COLO668 (cell line): Measurements from ENCODE around the gene DIAPH3.

Experiments
- DNase-seq: peaks from one replicate; lab custom pipeline; 2025; ENCODE audit not compliant: unreplicated experiment; lab: John Stamatoyannopoulos, UW

The DIAPH3 gene

DNA sequence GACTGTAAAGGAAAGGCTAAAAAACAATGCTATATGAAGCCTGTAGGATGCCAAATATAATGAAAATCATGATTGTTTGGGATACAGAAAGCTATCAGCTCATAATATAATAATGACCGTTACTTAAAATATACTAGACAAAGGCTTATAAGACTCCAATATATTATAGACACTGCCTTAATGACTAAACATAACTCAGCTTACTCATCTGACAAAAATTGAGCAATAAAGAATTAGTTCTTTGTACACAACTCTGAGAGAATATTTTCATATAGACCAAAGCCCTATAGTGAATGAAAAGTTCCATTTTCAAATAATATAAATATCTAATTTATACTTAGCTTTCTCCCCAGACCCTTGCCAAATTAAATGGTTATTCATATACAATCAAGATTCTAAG, 283.3 kb downstream of the DIAPH3 start:
- no peak for DNase-seq

DNA sequence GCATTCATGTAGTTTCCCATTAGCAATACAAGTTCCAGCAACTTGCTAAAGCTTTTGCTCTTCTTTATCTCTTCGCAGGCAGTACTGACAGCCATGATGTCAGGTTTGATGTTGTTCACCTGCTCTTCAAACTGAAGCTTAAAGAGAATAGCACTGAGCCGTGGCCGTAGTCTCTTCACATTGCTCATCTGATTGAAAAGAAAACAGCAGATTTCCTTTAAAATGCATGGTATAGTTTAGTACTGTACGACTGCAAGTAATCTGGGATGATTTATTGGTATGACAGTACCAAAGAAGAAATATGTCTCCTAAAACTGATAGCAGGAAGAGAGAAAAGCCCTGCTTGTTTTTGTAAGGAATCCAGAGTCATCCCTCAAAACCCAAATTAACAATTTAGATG, 284.4 kb downstream of the DIAPH3 start:
- no peak for DNase-seq

DNA sequence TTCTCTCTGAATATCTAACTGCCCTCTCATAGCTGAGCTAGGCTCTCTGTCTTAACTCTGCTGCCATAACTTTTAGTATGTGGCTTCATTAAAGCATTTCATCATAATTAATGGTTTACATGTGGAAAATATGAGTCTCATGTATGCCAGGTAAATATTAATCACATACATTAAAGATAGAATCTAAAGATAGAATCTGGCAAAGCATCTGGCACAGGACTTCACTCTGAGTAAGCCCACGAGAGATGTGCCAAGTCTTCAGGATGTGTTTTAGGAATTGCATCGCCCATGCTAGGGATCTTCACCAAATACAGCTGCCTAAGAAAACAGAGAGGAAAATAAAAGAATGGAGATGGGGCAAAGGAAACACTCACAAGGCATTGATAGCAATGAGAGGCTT, 285.8 kb downstream of the DIAPH3 start:
- DNase-seq, result no peak

DNA sequence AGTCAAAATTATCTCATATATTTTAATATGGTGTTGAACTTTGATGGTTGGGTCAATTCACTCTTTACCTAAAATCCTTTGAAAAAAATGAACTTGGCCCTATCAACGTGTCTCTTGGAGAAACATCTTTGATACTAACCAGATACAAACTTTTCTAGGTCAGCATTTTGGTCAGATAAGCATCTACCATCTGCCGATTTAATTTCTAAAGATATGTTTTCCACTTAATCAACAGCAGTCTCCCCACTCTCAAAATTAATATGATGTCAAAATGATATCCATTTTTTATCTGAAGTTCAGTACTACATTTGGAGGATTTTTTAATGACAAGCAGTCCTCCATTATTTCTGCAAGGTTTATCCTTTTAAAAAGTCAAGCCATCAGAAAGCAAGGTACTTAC, 288.8 kb downstream of the DIAPH3 start:
- no peak for DNase-seq

DNA sequence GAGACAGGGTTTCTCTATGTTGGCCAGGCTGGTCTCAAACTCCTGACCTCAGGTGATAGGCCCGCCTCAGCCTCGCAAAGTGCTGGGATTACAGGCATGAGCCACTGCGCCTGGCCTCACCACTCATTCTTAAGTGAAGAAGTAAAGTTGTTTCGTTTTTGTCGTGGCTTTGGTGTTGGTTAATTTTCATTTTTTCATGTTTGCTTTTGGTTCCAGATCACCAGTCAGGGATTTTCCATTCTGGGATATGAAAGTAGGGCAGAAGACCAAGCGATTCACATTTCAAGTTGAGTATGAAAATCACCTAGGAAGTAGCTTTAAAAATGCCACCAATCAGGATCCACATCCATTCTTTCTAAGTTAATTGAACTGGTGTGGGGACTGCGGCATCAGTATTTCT, 289.9 kb downstream of the DIAPH3 start:
- DNase-seq, result no peak

DNA sequence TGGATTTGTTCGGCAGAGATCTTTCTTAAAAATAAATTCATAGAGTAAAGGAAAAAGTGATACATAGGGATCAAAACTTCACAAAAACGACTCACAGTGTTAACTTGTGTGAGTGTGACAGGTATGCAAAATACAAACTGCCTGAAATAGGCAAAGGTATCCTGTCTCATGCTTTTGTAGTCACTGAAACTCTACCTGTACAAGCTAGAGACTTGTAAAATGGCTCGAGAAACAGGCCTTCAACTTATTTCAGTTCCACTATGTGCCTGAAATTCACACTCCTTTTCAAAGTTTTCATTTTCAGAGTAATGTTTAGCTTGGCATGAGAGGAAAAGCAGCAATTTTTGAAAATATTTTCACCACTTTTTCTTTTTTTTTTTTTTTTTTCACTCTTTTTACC, 290.4 kb downstream of the DIAPH3 start:
- no peak for DNase-seq

DNA sequence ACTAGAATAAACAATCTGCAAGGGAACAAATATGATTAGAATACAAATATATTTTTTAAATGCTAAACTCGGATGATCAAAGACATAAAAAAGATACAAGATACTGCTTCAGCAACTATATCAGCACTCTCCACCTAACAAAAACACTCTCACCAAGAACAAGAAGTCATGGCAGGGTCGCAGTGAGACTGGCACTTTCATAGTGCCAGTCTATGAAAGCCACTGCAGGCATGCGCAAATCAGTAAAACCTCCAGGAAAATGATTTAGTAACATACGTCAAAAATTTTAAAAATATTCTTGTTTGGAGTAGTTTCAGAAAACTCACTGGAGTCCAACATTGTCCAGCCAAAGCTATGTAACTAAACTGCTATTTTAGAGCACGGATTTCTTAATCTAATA, 295.9 kb downstream of the DIAPH3 start:
- DNase-seq, result no peak

DNA sequence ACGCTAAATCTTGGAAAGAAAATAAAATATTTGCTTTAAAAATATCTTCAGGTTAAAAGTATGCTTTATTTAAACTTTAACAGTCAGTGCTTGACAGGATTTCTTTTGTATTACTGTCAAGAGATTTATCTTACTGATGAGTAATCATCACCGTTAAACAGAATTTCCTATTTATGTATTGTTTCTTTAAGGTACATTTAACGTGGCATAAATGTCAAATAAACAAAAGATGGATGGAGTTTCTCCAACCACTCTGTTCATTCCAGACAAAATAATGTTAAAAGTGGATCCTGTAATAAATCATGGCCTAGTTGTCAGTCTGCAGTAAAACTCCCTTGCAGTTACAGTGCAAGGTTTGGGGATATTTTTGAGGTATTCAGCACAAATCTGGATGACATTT, 298.3 kb downstream of the DIAPH3 start:
- no peak for DNase-seq

DNA sequence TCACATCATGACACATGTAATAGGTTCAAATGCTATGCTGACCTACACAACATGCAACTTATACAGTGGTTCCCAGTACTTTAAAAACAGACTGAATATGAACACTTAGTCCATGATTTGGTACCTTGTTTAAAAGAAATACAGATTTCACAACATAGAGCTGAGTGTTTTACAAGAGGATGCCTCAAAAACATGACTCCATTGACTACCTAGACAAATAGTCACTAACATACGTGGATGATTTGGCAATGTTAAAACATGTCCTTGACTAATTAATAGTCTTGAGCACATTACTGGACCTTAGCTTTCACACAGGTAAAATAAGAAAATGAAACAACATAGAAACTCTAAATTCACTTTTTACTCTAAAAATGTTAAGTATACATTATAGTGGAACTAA, 300.1 kb downstream of the DIAPH3 start:
- DNase-seq, result no peak

DNA sequence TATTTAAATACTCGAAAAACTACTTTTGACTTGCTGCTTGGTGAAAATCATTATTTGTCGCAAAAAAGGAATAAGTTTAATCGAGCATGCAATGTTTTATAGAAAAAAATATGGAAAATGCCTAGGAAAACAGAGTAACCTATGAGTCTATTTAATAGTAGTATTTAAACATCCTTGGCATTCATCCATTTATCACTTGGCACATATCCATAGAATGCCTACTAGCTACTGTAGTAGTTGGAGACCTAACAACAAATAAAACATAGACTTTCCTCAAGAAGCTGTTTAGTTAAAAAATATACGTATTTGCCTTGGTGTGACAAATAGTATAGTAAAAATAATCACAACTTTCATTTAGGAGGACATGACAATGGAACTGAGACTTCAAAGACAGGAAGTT, 302.1 kb downstream of the DIAPH3 start:
- DNase-seq, result no peak

DNA sequence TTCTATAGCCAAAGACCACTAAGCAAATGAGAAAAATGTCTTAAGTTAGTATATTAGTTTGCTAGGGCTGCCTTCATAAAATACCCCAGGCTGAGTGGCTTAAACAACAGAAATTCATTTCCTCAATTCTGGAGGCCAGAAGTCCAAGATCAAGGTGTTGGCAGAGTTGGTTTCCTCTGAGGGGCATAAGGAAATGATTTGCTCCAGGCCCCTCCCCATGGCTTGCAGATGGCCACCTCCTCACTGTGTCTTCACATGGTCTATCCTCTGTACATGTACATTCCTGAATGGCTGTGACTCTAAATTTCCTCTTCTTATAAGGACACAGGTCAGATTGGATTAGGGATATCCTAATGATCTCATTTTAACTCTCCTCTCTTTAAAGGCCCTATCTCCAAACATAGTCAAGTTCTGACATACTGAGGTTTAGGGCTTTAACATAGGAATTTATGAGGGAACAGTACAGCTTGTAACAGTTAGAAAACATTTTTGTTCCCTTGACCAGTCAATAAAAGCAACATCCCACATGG, 307.4 kb downstream of the DIAPH3 start:
- no peak for DNase-seq

DNA sequence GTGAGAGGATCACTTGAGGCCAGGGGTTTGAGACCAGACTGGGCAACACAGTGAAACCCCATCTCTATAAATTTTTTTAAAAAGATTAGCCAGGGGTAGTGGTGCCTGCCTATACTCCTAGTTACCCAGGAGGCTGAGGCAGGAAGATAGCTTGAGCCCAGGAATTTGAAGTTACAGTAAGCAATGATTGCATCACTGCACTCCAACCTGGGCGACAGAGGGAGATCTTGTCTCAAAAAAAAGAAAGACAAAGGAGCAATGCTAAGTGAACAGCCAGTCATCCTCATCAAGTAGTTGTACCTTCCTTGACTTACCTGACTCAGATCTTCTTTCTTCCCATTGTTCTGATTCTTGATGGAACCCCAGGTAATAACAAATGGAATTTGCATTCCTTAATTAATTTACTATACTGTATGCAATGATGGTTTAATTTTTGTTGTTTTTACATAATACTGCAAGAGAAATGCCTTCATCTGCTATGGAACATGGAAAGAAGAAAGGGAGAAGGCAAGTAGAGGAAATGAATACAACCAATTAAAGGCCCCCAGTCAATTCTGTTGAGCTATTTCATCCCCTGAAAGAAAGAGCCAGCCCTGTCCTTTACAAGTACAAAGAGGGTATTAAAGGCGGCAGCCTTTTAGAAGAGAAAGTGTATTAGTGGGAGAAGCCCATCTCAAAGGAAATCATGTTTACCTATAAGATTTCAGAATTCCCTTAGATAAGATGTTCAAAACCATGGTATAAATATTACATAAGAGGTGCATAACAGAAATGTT, 316.7 kb downstream of the DIAPH3 start:
- DNase-seq, result no peak

DNA sequence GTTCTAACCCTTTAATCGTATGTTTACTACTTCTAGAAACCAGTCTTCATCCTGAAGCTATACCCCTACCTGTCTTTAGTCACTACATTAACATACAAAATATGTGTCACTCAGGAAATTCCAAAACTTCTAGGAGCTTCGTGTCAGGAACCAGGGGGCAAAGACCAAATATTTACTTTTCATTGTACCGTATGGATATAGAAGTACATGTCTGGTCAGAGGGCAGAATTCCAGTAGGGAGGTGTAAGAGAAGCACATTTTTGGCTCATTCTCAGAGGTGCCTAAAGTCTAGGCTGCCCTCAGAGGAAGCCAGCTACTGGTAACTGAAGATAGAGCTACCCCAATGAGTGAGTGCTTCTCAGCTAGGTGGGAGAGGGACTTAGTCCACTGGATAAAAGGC, 320.7 kb downstream of the DIAPH3 start:
- no peak for DNase-seq

DNA sequence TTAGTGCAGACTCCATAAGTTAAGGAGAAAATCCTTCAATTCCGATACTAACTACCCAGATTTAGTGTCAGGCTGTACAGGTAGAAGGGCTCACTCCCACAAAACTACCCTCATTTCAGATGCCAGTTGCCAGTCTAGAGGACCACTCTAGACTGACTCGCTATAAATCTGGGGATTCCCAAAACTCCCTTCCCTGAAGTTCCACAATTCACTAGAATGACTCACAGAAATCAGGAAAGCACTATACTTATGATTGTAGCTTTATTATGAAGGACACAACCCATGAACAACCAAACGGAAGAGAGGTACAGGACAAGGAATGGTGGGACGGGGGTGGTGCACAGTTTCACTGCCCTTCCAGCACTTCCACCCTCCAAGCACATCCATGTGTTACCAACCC, 321.2 kb downstream of the DIAPH3 start:
- no peak for DNase-seq

DNA sequence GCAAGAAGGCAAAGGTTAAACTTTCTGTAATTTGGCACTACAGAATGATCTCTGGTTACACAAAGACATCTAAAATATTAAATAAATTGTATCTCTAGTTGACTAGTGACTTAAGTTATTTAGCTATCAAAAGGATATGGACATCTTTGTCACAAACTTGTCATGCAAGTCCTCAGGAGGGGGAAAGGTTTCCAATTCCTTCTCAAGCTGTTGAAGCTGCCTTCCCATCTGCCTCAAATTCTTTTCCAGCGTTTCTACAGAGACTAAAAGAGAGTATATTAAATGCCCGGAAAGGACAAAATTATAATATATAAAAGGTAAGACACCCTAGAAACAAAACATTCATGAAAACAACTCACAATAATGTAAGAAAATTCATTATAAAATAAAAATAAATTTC, 324.5 kb downstream of the DIAPH3 start:
- DNase-seq, result no peak

DNA sequence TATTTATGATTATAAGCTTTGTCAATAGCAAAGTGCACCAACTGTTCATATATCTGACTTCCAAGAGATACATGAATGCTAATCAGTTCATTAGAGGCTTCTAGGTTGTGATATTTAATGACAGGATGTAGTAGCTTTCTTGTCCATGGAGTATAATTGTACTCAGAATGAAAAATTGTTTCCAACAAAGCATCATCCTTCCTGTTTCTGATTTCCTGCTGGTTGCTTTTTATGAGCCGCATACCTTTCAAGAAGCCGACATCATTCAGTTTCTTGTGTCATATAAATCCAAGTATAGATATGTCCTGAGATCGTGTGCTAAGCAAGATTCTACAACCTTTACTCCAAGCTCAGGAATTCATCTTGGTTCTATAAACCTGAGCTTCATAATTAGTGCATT, 326.6 kb downstream of the DIAPH3 start:
- no peak for DNase-seq

DNA sequence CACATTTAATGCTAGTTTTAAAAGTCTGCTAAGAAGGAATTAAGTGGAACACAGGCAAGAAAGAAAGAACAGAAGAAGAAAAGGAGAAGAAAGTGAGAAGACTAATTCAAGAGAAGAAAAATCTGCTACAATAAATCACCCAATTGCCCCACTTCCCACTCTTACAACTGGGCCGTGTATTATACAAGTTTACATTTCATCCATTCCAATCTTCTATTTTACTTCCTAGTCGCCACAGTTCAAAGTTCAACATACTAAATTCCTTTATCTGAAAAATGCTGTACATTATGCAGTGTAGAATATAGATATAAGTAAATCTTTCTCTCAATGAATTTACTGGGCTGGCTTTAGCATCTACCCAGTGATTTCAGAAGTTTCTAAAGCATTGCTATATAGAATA, 328.2 kb downstream of the DIAPH3 start:
- no peak for DNase-seq

DNA sequence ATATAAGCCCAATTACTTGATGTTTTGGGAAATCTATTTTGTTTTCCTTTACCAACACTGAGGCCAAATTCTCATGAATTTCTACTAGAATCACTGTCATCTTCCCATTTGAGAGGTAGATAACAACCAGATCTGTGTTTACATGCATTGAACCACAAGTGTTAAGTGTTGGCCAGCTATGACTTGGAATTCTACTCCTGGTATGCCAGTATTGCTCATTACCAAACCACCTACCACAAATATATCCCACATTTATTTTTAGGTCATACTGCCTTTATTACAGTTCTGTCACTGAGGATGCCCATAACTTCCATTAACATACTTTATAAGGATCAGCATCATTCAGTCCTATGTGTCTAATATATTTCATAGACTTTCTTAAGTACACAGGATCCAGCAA, 328.9 kb downstream of the DIAPH3 start:
- DNase-seq, result no peak

DNA sequence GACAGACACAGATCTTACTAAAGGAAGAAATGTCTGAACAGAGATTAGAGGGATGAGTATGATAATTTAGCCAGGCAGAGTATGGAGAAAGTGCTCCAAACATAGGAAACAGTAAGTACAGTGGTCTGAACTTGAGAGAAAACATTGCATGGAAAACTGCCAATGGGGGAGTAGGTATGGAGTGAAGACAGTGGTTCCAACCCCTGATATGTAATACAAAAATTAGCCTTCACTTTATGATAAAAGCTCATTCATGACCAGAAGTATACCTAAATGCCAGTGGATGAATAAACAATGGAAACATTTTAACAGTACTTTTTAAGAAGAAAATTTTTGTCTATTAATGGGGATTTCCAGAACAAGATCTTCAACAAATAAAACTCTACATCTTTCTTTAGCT, 334.0 kb downstream of the DIAPH3 start:
- DNase-seq, result no peak

DNA sequence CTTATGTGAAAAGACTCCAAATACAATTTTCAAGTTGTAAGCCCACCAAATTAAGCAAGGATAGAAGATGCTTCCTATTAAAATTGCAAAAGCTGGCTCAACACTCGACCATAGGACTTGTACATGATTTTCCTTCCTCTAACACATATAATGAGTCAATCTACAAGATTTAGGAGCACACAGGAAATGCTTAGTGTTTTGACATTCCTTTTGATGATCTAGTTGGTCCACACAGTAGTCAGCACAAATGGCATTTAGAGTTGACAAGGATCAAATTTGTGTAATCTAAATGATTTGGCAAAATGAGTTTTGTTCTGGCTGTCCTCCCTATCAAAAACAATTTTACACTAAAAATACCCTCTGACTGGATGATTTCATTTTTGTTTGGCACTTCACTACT, 340.2 kb downstream of the DIAPH3 start:
- no peak for DNase-seq

DNA sequence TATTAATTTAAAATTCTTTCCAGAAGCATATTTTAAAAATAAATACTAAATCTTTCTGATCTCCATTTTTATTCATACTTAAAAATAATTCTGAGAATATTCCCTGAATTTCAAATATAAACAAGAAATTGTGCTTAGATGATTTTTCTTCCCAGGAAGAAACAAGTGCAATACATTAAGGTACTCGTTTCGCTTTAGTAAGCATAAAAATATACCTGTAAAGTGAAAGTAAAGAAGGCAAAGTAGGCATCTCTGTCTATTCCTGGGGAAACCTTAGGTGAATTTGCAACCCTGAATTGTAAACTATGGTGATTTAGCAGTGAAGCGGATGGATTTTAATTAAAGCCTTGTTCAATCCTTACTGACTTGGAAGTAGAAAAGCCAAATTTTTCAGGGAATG, 354.2 kb downstream of the DIAPH3 start:
- no peak for DNase-seq

DNA sequence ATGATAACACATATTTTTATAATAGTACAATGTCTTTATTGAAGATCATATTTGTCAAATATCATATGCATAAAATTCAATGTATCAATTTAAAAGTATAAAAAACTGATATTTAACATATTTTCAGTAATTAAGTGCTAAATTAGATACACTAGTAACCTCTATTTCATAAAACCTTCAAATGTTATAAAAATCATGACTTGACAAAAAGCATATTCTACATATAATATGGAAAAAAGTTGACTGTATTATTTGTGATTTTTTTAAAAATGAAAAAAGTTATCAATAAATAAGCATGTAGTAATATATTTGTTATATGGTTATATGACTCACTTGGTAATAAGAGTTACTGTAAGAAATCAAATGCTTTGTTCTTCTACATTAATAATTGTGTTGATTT, 356.9 kb downstream of the DIAPH3 start:
- no peak for DNase-seq
